K562 (cell line): ENCODE measurements around the gene DUOX2. TPM values are rescaled to one million over a fixed set of nuclear protein-coding genes. Genes with fewer than 3 reads are reported as not detected.

Experiments used
- ATAC-seq: fragments of 200-7000 bp; cut with Tn5 transposase; 3 replicates; pipeline ENCODE4 v1.9.1; 2020; ENCODE audit warnings: moderate library complexity
- BruUV-seq: library from RNA; stranded (reverse); fragments of 400-500 nt; replicated peaks from 2 replicates; lab custom pipeline; 2021; lab: Mats Ljungman, UMichigan
- CTCF ChIA-PET: fragments of 300-600 bp; formaldehyde crosslinking; extraction: SDS; loops from one replicate; lab custom pipeline; 2021; ENCODE audit warnings: low intra/inter-chr PET ratio; lab: Yijun Ruan, JAX
- POLR2A ChIA-PET: fragments of 300-600, 350-650 bp; sonication (Branson Sonifier 250); formaldehyde crosslinking; extraction: SDS; loops from one replicate; lab custom pipeline; 2021; ENCODE audit warnings: antibody characterized with exemption, inconsistent platforms; lab: Yijun Ruan, JAX
- DNase-seq, 4 experiments: peaks; one replicate each; pipeline versions ENCODE4 v3.0.0 to v3.0.0-alpha.2; 2011 to 2018; ENCODE audit warnings: low spot score in 3 of 4, mixed read lengths in 3 of 4; ENCODE audit errors: extremely low read depth in 1 of 4
- FAIRE-seq: peaks from 2 replicates; lab custom pipeline; 2011; peaks lifted over from hg19 to GRCh38; lab: Jason Lieb, UNC
- H2AFZ ChIP-seq: 2 replicates; pipeline ENCODE4 v1.6.0; 2011; ENCODE audit warnings: low read depth, low read length, control low read depth, inconsistent platforms
- H3K27ac ChIP-seq: fragments of 200-600 bp; 3 replicates; pipeline ENCODE4 v1.8.0; 2011; ENCODE audit warnings: low read depth, mild to moderate bottlenecking, control low read depth, inconsistent platforms, low read length, moderate library complexity, mixed read lengths; ENCODE audit errors: extremely low read depth
- H3K27me3 ChIP-seq, 2 experiments: fragments of 300-600 bp in 1 of 2; 2 replicates in 1 of 2; 3 replicates in 1 of 2; pipeline versions ENCODE4 v1.6.0 to v1.8.0; 2011; ENCODE audit warnings: inconsistent platforms in 2 of 2, low read length in 2 of 2, mild to moderate bottlenecking in 1 of 2, mixed read lengths in 1 of 2, moderate library complexity in 1 of 2; ENCODE audit not compliant: control insufficient read depth in 2 of 2, insufficient read depth in 2 of 2
- H3K36me3 ChIP-seq: fragments of 300-600 bp; 3 replicates; pipeline ENCODE4 v1.8.0; 2011; ENCODE audit warnings: mild to moderate bottlenecking, low read length, inconsistent platforms; ENCODE audit not compliant: control insufficient read depth, insufficient read depth
- H3K4me1 ChIP-seq, 2 experiments: fragments of 200-600 bp in 1 of 2; replicated peaks in 1 of 2; 2 replicates in 1 of 2; 3 replicates in 1 of 2; pipeline versions ENCODE4 v1.5.1 to v1.8.0; 2011; ENCODE audit warnings: inconsistent platforms in 2 of 2, low read length in 2 of 2, mild to moderate bottlenecking in 1 of 2, mixed read lengths in 1 of 2, moderate library complexity in 1 of 2; ENCODE audit not compliant: control insufficient read depth in 2 of 2, insufficient read depth in 2 of 2
- H3K4me2 ChIP-seq: 2 replicates; pipeline ENCODE4 v1.6.1; 2011; ENCODE audit warnings: low read length, control low read depth, inconsistent platforms, mixed read lengths; ENCODE audit not compliant: insufficient read depth
- H3K4me3 ChIP-seq: fragments of 200-600 bp; sonication (generic), shearing (Covaris generic); 2 replicates; pipeline ENCODE4 v1.5.1; 2016; ENCODE audit warnings: control low read depth, inconsistent platforms
- H3K79me2 ChIP-seq: fragments of 200-600 bp; 3 replicates; pipeline ENCODE4 v1.8.0; 2011; ENCODE audit warnings: low read length, inconsistent platforms; ENCODE audit not compliant: control insufficient read depth, insufficient read depth
- H3K9ac ChIP-seq, 2 experiments: 2 replicates each; pipeline versions ENCODE4 v1.6.0 to v1.6.1; 2011; ENCODE audit warnings: low read depth in 2 of 2, low read length in 2 of 2, control low read depth in 1 of 2, inconsistent platforms in 1 of 2, mild to moderate bottlenecking in 1 of 2, mixed read lengths in 1 of 2; ENCODE audit not compliant: insufficient read depth in 1 of 2
- H3K9me1 ChIP-seq: one replicate; pipeline ENCODE4 v1.6.0; 2011; ENCODE audit warnings: inconsistent platforms, mild to moderate bottlenecking, low read length, moderate library complexity; ENCODE audit not compliant: control insufficient read depth, insufficient read depth
- H3K9me3 ChIP-seq: replicated peaks from 2 replicates; pipeline ENCODE4 v1.5.1; 2011; ENCODE audit warnings: low read depth, low read length, inconsistent platforms; ENCODE audit not compliant: control insufficient read depth, insufficient read depth
- H4K20me1 ChIP-seq: replicated peaks from 2 replicates; pipeline ENCODE4 v1.6.1; 2011; ENCODE audit warnings: low read length, inconsistent platforms, mixed read lengths; ENCODE audit not compliant: control insufficient read depth, insufficient read depth
- ELF2 ChIP-seq: fragments of 250-450 bp; sonication (Bioruptor Pico); IDR thresholded peaks from 2 replicates; pipeline ENCODE4 v1.5.0; 2021; ENCODE audit warnings: mild to moderate bottlenecking
- EP400 ChIP-seq: fragments of 450-650 bp; IDR thresholded peaks from 2 replicates; pipeline ENCODE4 v1.6.1; 2017; ENCODE audit warnings: antibody characterized with exemption, mild to moderate bottlenecking, moderate library complexity
- FOXM1 ChIP-seq, 2 experiments: fragments of 450-650 bp in 1 of 2; sonication (generic) in 1 of 2; formaldehyde crosslinking in 1 of 2; IDR thresholded peaks; 2 replicates each; pipeline versions ENCODE4 v1.6.1 to v1.9.0; 2017 to 2022; ENCODE audit warnings: low read depth in 2 of 2, mild to moderate bottlenecking in 2 of 2, missing genetic modification reagents in 1 of 2, moderate library complexity in 1 of 2
- THRA ChIP-seq: fragments of 450-650 bp; IDR thresholded peaks from 2 replicates; pipeline ENCODE4 v1.6.1; 2017; ENCODE audit warnings: mild to moderate bottlenecking, moderate library complexity
- YY1 ChIP-seq, 3 experiments: IDR thresholded peaks; 2 replicates each; pipeline ENCODE4 v1.6.1; 2011; ENCODE audit warnings: low read length in 2 of 3, mild to moderate bottlenecking in 2 of 3, moderate library complexity in 2 of 3, borderline replicate concordance in 1 of 3, control low read depth in 1 of 3, low read depth in 1 of 3; ENCODE audit not compliant: insufficient read depth in 3 of 3, insufficient replicate concordance in 2 of 3, control insufficient read depth in 1 of 3, insufficient read length in 1 of 3; ENCODE audit errors: extremely low read depth in 1 of 3
- WGBS: fragments of 100-300 bp; shearing (Covaris generic); methylation state at CpG from one replicate; pipeline ENCODE4 v1.1.6; 2016; ENCODE audit warnings: low coverage, mixed read lengths; ENCODE audit not compliant: insufficient coverage; ENCODE audit errors: missing lambda C conversion rate; 5-methylcytosine and 5-hydroxymethylcytosine counted together
- in situ Hi-C: fragments of 300-500 bp; cut with MboI; formaldehyde crosslinking; loops from 4 replicates; pipeline ENCODE4 v1.15.0; 2018; ENCODE audit warnings: inconsistent platforms, mixed read lengths
- intact Hi-C: fragments of 100-400 bp; cut with micrococcal nuclease; formaldehyde crosslinking; loops from 2 replicates; pipeline ENCODE4 v1.14.2; 2022
- polyA plus RNA-seq, 8 experiments: library from polyadenylated mRNA; depleted of rRNA in 4 of 8; stranded (reverse) in 5 of 8; unstranded in 3 of 8; fragments of >200 nt; fragmentation: Nextera tagmentation in 2 of 8; fragmentation: Illumina TruSeq in 1 of 8; extraction: Ambion mirVana in 2 of 8; extraction: Trizol in 1 of 8; gene quantifications; 2 replicates each; pipeline versions ENCODE4 v1.2.1 to v1.2.3, GENCODE V29; 2011 to 2014; ENCODE audit warnings: inconsistent platforms in 1 of 8, missing spikeins in 1 of 8
- total RNA-seq, 7 experiments: library from RNA; depleted of rRNA in 6 of 7; stranded (reverse); fragments of >200 nt in 6 of 7; fragmentation: Illumina TruSeq in 2 of 7; extraction: Trizol in 2 of 7; gene quantifications; 2 replicates each; pipeline versions ENCODE4 v1.2.1 to v1.2.3, GENCODE V29; 2011 to 2021; ENCODE audit warnings: low replicate concordance in 1 of 7
- TF ChIP-seq, protein P1 (sequence below): sonication (generic); formaldehyde crosslinking; IDR thresholded peaks from 2 replicates; pipeline ENCODE4 v1.9.0; 2022; ENCODE audit warnings: mild to moderate bottlenecking, missing genetic modification reagents

DUOX2 gene
- total and polyA plus RNA-seq, 9 of the 15 experiments (the other 6 are each of a cell fraction or from before 2014, with no cell fraction given): 0.01 to 0.03 (median 0.02) TPM; not detected in 6

- H3K9me3 ChIP-seq: no peaks in the 10 kb centered on the region
- no TSS peak for BruUV-seq
- no peaks in the 10 kb centered on the region for H3K36me3 ChIP-seq
- H4K20me1 ChIP-seq: no peaks in the 10 kb centered on the region
- H2AFZ ChIP-seq: no peak overlapping the region
- H3K4me3 ChIP-seq: no peak overlapping the region
- no peak for DNase-seq
- FAIRE-seq: no peak
- TF ChIP-seq YY1 (IDR thresholded peaks at IDR 0.05; ENCODE audit: borderline replicate concordance in 1 of 3, control insufficient read depth in 1 of 3, extremely low read depth in 1 of 3, insufficient read depth in 3 of 3, insufficient read length in 1 of 3, insufficient replicate concordance in 2 of 3, low read depth in 1 of 3, low read length in 2 of 3) (no peak), ELF2 (CRISPR knock-in tag) (no peak), EP400 (no peak), THRA (no peak), FOXM1 (IDR thresholded peaks at IDR 0.05; ENCODE audit: low read depth) (no peak), FOXM1 (CRISPR knock-in tag; IDR thresholded peaks at IDR 0.05; ENCODE audit: low read depth) (no peak)
- TF ChIP-seq, protein P1, sequence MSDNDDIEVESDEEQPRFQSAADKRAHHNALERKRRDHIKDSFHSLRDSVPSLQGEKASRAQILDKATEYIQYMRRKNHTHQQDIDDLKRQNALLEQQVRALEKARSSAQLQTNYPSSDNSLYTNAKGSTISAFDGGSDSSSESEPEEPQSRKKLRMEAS: no peak
- TF ChIP-seq, all 486 proteins: peak for 0
- H3K27ac ChIP-seq: no peak overlapping the region
- intact Hi-C loops: no loop called here
- CTCF ChIA-PET: no interaction called here
- H3K27me3 ChIP-seq: peaks cover 2 to 19% of the 10 kb centered on the region in 2 experiments; a peak in 3 of 5 replicates
- WGBS: 30% methylated on average over 14 of the region's 14 CpGs
- no peaks in the 10 kb centered on the region for H3K79me2 ChIP-seq
- in situ Hi-C loops: loop anchor here (25.0 kb wide), 1 partner anchor 151 kb away; the partner anchor contains the start of gene TERB2
- ATAC-seq: no peak
- H3K9me1 ChIP-seq: no peaks in the 10 kb centered on the region
- no peak overlapping the region for H3K9ac ChIP-seq
- H3K4me2 ChIP-seq: no peak overlapping the region
- H3K4me1 ChIP-seq: peaks cover 0 to 32% of the 10 kb centered on the region in 2 experiments; a peak in 3 of 5 replicates
- POLR2A ChIA-PET: no interaction called here
Measured at GRCh38 chr15:45113380-45113990, 487 bp downstream of the DUOX2 start.
